IMR-90 (cell line): ENCODE measurements around the gene ITGA3. TPM values are rescaled to one million over a fixed set of nuclear protein-coding genes. Genes with fewer than 3 reads are reported as not detected.

Experiments
- ATAC-seq: fragments of 200-7000 bp; cut with Tn5 transposase; 2 replicates; pipeline ENCODE4 v1.9.1; 2020; ENCODE audit warnings: low read depth, mild to moderate bottlenecking, moderate library complexity
- BruUV-seq: library from RNA; stranded (reverse); fragments of 400-500 nt; replicated peaks from 2 replicates; lab custom pipeline; 2021; lab: Mats Ljungman, UMichigan
- CTCF ChIA-PET: fragments of 300-600 bp; formaldehyde crosslinking; extraction: SDS; loops from one replicate; lab custom pipeline; 2021; ENCODE audit warnings: antibody characterized with exemption; lab: Yijun Ruan, JAX
- POLR2A ChIA-PET: fragments of 300-600 bp; sonication (Branson Sonifier 250); formaldehyde crosslinking; loops from one replicate; lab custom pipeline; 2022; ENCODE audit warnings: antibody characterized with exemption; ENCODE audit not compliant: unreplicated experiment; lab: Charles Lee
- DNase-seq: peaks from one replicate; pipeline ENCODE4 v3.0.0; 2013
- H2AFZ ChIP-seq: replicated peaks from 2 replicates; pipeline ENCODE3; 2013; ENCODE audit warnings: low read length, mild to moderate bottlenecking; ENCODE audit not compliant: poor library complexity
- H2AK5ac ChIP-seq: 2 replicates; pipeline ENCODE4 v1.6.1; 2013; ENCODE audit warnings: low read depth, low read length, inconsistent platforms
- H2AK9ac ChIP-seq: replicated peaks from 2 replicates; pipeline ENCODE3; 2013; ENCODE audit warnings: mild to moderate bottlenecking, low read depth, low read length, moderate library complexity; ENCODE audit not compliant: poor library complexity
- H2BK120ac ChIP-seq: 2 replicates; pipeline ENCODE4 v1.6.1; 2013; ENCODE audit warnings: low read depth, low read length, inconsistent platforms
- H2BK15ac ChIP-seq: 3 replicates; pipeline ENCODE4 v1.6.1; 2013; ENCODE audit warnings: low read depth, low read length, inconsistent platforms
- H2BK20ac ChIP-seq: 2 replicates; pipeline ENCODE4 v1.6.1; 2013; ENCODE audit warnings: low read depth, mild to moderate bottlenecking, inconsistent platforms, low read length, moderate library complexity
- H2BK5ac ChIP-seq: 2 replicates; pipeline ENCODE4 v1.6.1; 2013; ENCODE audit warnings: mild to moderate bottlenecking, low read depth, low read length, inconsistent platforms; ENCODE audit not compliant: poor library complexity, severe bottlenecking
- H3K14ac ChIP-seq: replicated peaks from 2 replicates; pipeline ENCODE4 v1.6.1; 2013; ENCODE audit warnings: low read depth, low read length, inconsistent platforms
- H3K18ac ChIP-seq: 2 replicates; pipeline ENCODE4 v1.6.1; 2013; ENCODE audit warnings: low read depth, low read length, control low read depth
- H3K23ac ChIP-seq: 2 replicates; pipeline ENCODE4 v1.6.1; 2013; ENCODE audit warnings: low read depth, low read length, inconsistent platforms
- H3K27ac ChIP-seq: 2 replicates; pipeline ENCODE4 v1.5.1; 2013; ENCODE audit warnings: mild to moderate bottlenecking, control low read depth, low read length; ENCODE audit not compliant: insufficient read depth
- H3K27me3 ChIP-seq: 2 replicates; pipeline ENCODE4 v1.6.1; 2013; ENCODE audit warnings: low read length; ENCODE audit not compliant: control insufficient read depth, insufficient read depth
- H3K36me3 ChIP-seq: 2 replicates; pipeline ENCODE4 v1.6.1; 2013; ENCODE audit warnings: low read length, mixed read lengths; ENCODE audit not compliant: control insufficient read depth, insufficient read depth
- H3K4ac ChIP-seq: 2 replicates; pipeline ENCODE4 v1.6.1; 2013; ENCODE audit warnings: low read depth, low read length, inconsistent platforms
- H3K4me1 ChIP-seq: 2 replicates; pipeline ENCODE4 v1.6.1; 2013; ENCODE audit warnings: low read length, mixed read lengths; ENCODE audit not compliant: control insufficient read depth, insufficient read depth
- H3K4me2 ChIP-seq: 2 replicates; pipeline ENCODE4 v1.6.1; 2013; ENCODE audit warnings: low read depth, mild to moderate bottlenecking, control low read depth, low read length, moderate library complexity
- H3K4me3 ChIP-seq: 2 replicates; pipeline ENCODE4 v1.5.1; 2013; ENCODE audit warnings: low read depth, mild to moderate bottlenecking, control low read depth, low read length, moderate library complexity; ENCODE audit not compliant: insufficient read depth
- H3K56ac ChIP-seq: 2 replicates; pipeline ENCODE4 v1.6.1; 2013; ENCODE audit warnings: low read length, inconsistent platforms; ENCODE audit not compliant: insufficient read depth; ENCODE audit errors: extremely low read depth
- H3K79me1 ChIP-seq, 2 experiments: 2 replicates each; pipeline ENCODE4 v1.6.1; 2013; ENCODE audit warnings: low read length in 2 of 2, inconsistent platforms in 1 of 2, low read depth in 1 of 2
- H3K9ac ChIP-seq: 2 replicates; pipeline ENCODE4 v1.6.1; 2013; ENCODE audit warnings: low read depth, low read length, control low read depth
- H3K9me1 ChIP-seq: 2 replicates; pipeline ENCODE4 v1.6.1; 2013; ENCODE audit warnings: low read length, inconsistent platforms; ENCODE audit not compliant: insufficient read depth
- H3K9me3 ChIP-seq: 2 replicates; pipeline ENCODE4 v1.6.1; 2013; ENCODE audit warnings: low read length; ENCODE audit not compliant: control insufficient read depth, insufficient read depth
- H4K20me1 ChIP-seq: 2 replicates; pipeline ENCODE4 v1.6.1; 2013; ENCODE audit warnings: low read length, inconsistent platforms; ENCODE audit not compliant: insufficient read depth
- H4K5ac ChIP-seq: 2 replicates; pipeline ENCODE4 v1.6.1; 2013; ENCODE audit warnings: mild to moderate bottlenecking, low read depth, low read length, control low read depth
- H4K8ac ChIP-seq, 2 experiments: 2 replicates each; pipeline ENCODE4 v1.6.1; 2013; ENCODE audit warnings: low read depth in 2 of 2, low read length in 2 of 2, control low read depth in 1 of 2, inconsistent platforms in 1 of 2
- H4K91ac ChIP-seq: 2 replicates; pipeline ENCODE4 v1.6.1; 2013; ENCODE audit warnings: low read depth, low read length, inconsistent platforms; ENCODE audit not compliant: insufficient read depth
- MXI1 ChIP-seq: IDR thresholded peaks from 2 replicates; pipeline ENCODE4 v1.6.1; 2012; ENCODE audit warnings: low read depth, mild to moderate bottlenecking, low read length, moderate library complexity, borderline replicate concordance
- WGBS, 2 experiments: methylation state at CpG; one replicate each; pipeline versions ENCODE4 v1.1.5 to v1.1.7; 2013; ENCODE audit warnings: missing lambda C conversion rate in 2 of 2; ENCODE audit not compliant: insufficient read length in 1 of 2; ENCODE audit errors: extremely low coverage in 2 of 2; 5-methylcytosine and 5-hydroxymethylcytosine counted together
- dilution Hi-C: fragments of 300-500 bp; cut with HindIII; formaldehyde crosslinking; loops from one replicate; pipeline ENCODE4 v1.14.3; 2018; ENCODE audit warnings: low sequenced_read_pairs; ENCODE audit not compliant: unreplicated experiment
- in situ Hi-C: fragments of 300-500 bp; cut with MboI; formaldehyde crosslinking; loops from 3 replicates; pipeline ENCODE4 v1.14.3; 2019; ENCODE audit warnings: low sequenced_read_pairs, inconsistent platforms, mixed read lengths
- intact Hi-C: fragments of 100-400 bp; cut with micrococcal nuclease; formaldehyde crosslinking; loops from 2 replicates; pipeline ENCODE4 v1.10.0; 2022
- polyA plus RNA-seq, 3 experiments: library from polyadenylated mRNA; depleted of rRNA; stranded (reverse); fragments of >200 nt; gene quantifications; 2 replicates each; pipeline ENCODE4 v1.2.3, GENCODE V29; 2012; ENCODE audit warnings: low replicate concordance in 1 of 3
- total RNA-seq: library from RNA; depleted of rRNA; stranded (reverse); fragments of >200 nt; gene quantifications from 2 replicates; pipeline ENCODE4 v1.2.3, GENCODE V29; 2012

Gene ITGA3
- total and polyA plus RNA-seq, 2 of the 4 experiments (the other 2 are of a cell fraction) = 78.0 to 202 TPM

DNA sequence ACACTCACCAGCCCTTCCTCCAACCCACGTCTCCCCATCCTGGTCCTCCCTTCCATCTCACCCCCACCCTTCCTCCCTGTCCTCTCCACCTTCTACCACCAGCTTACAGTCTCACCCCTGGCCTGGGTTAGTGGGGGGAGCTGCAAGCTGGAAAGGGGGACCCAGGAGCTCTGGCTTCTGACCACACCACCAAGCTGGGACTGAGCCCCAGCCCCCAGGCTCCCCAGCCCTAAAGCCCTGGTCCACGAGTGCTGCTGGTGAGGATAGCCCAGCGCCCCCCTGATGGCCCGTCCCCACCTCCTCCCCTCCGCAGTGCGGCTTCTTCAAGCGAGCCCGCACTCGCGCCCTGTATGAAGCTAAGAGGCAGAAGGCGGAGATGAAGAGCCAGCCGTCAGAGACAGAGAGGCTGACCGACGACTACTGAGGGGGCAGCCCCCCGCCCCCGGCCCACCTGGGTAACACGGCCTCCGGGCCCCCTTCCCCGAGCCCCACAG, 32.0 kb downstream of the ITGA3 start:
- H4K8ac ChIP-seq = no peak overlapping the region
- H3K18ac ChIP-seq = no peak overlapping the region
- no peak overlapping the region for H3K23ac ChIP-seq
- H2BK15ac ChIP-seq = no peak overlapping the region
- no peaks in the 10 kb centered on the region for H3K4me1 ChIP-seq
- intact Hi-C loops (loop anchor here (1.0 kb wide), 3 partner anchors 61 to 227 kb away; no protein-coding TSS in a partner anchor), dilution Hi-C loops (no loop called here), in situ Hi-C loops (loop anchor here (5.0 kb wide), 2 partner anchors 61 to 226 kb away; no protein-coding TSS in a partner anchor)
- H3K4me3 ChIP-seq = no peak overlapping the region
- H3K4me2 ChIP-seq = no peak overlapping the region
- H3K9me3 ChIP-seq = no peaks in the 10 kb centered on the region
- peaks cover 21% of the 10 kb centered on the region for H3K36me3 ChIP-seq
- no peak overlapping the region for H3K56ac ChIP-seq
- no peak for TF ChIP-seq MXI1
- H3K9me1 ChIP-seq = no peaks in the 10 kb centered on the region
- no peak overlapping the region for H4K5ac ChIP-seq
- no peak overlapping the region for H2BK5ac ChIP-seq
- H4K91ac ChIP-seq = no peak overlapping the region
- BruUV-seq = no TSS peak
- H3K9ac ChIP-seq = no peak overlapping the region
- no peak overlapping the region for H2BK20ac ChIP-seq
- no peak for ATAC-seq
- 0 out of 2 replicates have a peak overlapping the region, but pooled peaks have one; percentile 35 for H2AK5ac ChIP-seq
- no peak for DNase-seq
- H2BK120ac ChIP-seq = no peak overlapping the region
- H4K20me1 ChIP-seq = peaks cover 6% of the 10 kb centered on the region
- no peaks in the 10 kb centered on the region for H3K27me3 ChIP-seq
- H2AFZ ChIP-seq = no peak overlapping the region
- no peak overlapping the region for H2AK9ac ChIP-seq
- WGBS, 2 experiments = 89% methylated on average over 10 of the region's 19 CpGs; no CpG with 5 or more reads in 1 of the 2 experiments
- ChIA-PET CTCF (interaction anchor here (0.6 to 2.0 kb wide), 8 partner anchors 12 to 1053 kb away, joined by 3 to 11 read pairs (median 5); no protein-coding TSS in a partner anchor), POLR2A (no interaction called here)
- no peak overlapping the region for H3K14ac ChIP-seq
- no peak overlapping the region for H3K4ac ChIP-seq
- peaks cover 0 to 10% of the 10 kb centered on the region in 2 experiments; a peak in 1 of 4 replicates for H3K79me1 ChIP-seq
- H3K27ac ChIP-seq = no peak overlapping the region
